Astrocyte of the spinal cord (primary cell): ENCODE measurements around the gene HDAC2.
"Not testable (repeated sequence)": the region's sequence is repeated elsewhere in the genome, so short reads cannot be mapped to it uniquely, and the experiment has no call there.

Experiments used
- DNase-seq: peaks from one replicate; pipeline ENCODE4 v3.0.0; 2011; ENCODE audit warnings: low read depth, low spot score
- H3K4me3 ChIP-seq: 2 replicates; pipeline ENCODE4 v1.5.1; 2011; ENCODE audit warnings: low read depth, mild to moderate bottlenecking, low read length, moderate library complexity
- in situ Hi-C: cut with HindIII; loops from 2 replicates; pipeline ENCODE4 v1.10.0; 2017; ENCODE audit warnings: low sequenced_read_pairs
- TF ChIP-seq, protein P1 (sequence below): IDR thresholded peaks from 2 replicates; pipeline ENCODE4 v1.5.1; 2012; ENCODE audit warnings: low read depth, mild to moderate bottlenecking, low read length, inconsistent platforms

Gene HDAC2

GRCh38 chr6:113934101-113934500 lies 36.8 kb downstream of the HDAC2 start:
- no peak for DNase-seq
- TF ChIP-seq, protein P1, sequence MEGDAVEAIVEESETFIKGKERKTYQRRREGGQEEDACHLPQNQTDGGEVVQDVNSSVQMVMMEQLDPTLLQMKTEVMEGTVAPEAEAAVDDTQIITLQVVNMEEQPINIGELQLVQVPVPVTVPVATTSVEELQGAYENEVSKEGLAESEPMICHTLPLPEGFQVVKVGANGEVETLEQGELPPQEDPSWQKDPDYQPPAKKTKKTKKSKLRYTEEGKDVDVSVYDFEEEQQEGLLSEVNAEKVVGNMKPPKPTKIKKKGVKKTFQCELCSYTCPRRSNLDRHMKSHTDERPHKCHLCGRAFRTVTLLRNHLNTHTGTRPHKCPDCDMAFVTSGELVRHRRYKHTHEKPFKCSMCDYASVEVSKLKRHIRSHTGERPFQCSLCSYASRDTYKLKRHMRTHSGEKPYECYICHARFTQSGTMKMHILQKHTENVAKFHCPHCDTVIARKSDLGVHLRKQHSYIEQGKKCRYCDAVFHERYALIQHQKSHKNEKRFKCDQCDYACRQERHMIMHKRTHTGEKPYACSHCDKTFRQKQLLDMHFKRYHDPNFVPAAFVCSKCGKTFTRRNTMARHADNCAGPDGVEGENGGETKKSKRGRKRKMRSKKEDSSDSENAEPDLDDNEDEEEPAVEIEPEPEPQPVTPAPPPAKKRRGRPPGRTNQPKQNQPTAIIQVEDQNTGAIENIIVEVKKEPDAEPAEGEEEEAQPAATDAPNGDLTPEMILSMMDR: no peak
- H3K4me3 ChIP-seq: no peak overlapping the region
- in situ Hi-C loops: no loop called here

- in situ Hi-C loops, H3K4me3 ChIP-seq, DNase-seq: not testable (repeated sequence)
These were observed 39.0 kb downstream of the HDAC2 start for GRCh38 chr6:113931907-113932306.

GRCh38 chr6:113930183-113930582 lies 40.8 kb downstream of the HDAC2 start:
- DNase-seq: no peak
- TF ChIP-seq, protein P1: no peak
- in situ Hi-C loops: no loop called here
- H3K4me3 ChIP-seq: no peak overlapping the region

- DNase-seq: no peak
- in situ Hi-C loops: no loop called here
- TF ChIP-seq, protein P1: no peak
- no peak overlapping the region for H3K4me3 ChIP-seq
These were observed 43.9 kb downstream of the HDAC2 start for GRCh38 chr6:113927001-113927400.

- TF ChIP-seq, protein P1: no peak
- in situ Hi-C loops: no loop called here
- DNase-seq: no peak
- H3K4me3 ChIP-seq: no peak overlapping the region
These were observed 45.6 kb downstream of the HDAC2 start for GRCh38 chr6:113925378-113925777.

DNA sequence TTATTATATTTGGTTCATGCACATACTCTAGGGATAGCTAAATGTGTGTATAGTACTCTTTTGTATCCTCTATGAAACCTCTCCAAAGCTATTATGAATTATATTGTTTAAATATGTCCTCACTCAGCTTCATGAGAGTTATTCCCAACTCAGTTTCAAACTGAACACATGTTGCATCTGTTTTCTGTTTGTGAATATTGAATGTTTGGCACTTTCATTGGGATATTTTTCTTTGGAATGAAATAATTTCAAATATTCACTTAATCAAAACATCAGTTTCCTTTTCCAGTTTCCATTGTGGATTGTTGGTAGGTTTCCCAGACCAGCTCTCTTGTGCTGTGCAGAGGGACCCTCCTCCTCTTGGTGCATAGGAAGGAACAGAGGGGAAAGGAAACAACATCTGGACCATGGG lies 46.6 kb downstream of the HDAC2 start:
- TF ChIP-seq, protein P1: no peak
- H3K4me3 ChIP-seq: no peak overlapping the region
- DNase-seq: no peak
- in situ Hi-C loops: no loop called here

GRCh38 chr6:113923526-113923925 lies 47.4 kb downstream of the HDAC2 start:
- TF ChIP-seq, protein P1: no peak
- in situ Hi-C loops: no loop called here
- DNase-seq: no peak
- H3K4me3 ChIP-seq: no peak overlapping the region
